Hypothalamus (tissue), 51 donors: ENCODE results near the gene CACNA1C.

Source experiments
- DNase-seq, 51 donors: peaks; one replicate each; lab custom pipeline; 2025; lab: John Stamatoyannopoulos, UW

The CACNA1C gene

GRCh38 chr12:2266666-2267620 is 214.2 kb downstream of the CACNA1C start:
- no peak for DNase-seq

GRCh38 chr12:2267703-2268470 is 215.1 kb downstream of the CACNA1C start:
- DNase-seq, result no peak

GRCh38 chr12:2268471-2269286 is 215.9 kb downstream of the CACNA1C start:
- DNase-seq, result peak in 1 of 51 donors; percentile 9

- DNase-seq, result no peak
Measured at GRCh38 chr12:2270846-2271245, 218.1 kb downstream of the CACNA1C start.

GRCh38 chr12:2271961-2272360 is 219.2 kb downstream of the CACNA1C start:
- DNase-seq, result no peak

GRCh38 chr12:2273288-2273687 is 220.5 kb downstream of the CACNA1C start:
- DNase-seq, result peak in 12 of 51 donors; percentile 6 to 46 (median 18)

- DNase-seq, result no peak
Measured at GRCh38 chr12:2273751-2274150, 221.0 kb downstream of the CACNA1C start.

- no peak for DNase-seq
Measured at GRCh38 chr12:2274733-2275132, 221.9 kb downstream of the CACNA1C start.

- DNase-seq, result no peak
Measured at GRCh38 chr12:2276288-2277033, 223.7 kb downstream of the CACNA1C start.

- no peak for DNase-seq
Measured at GRCh38 chr12:2277492-2278155, 224.8 kb downstream of the CACNA1C start.

GRCh38 chr12:2281446-2281845 is 228.7 kb downstream of the CACNA1C start:
- DNase-seq, result no peak

GRCh38 chr12:2282318-2282717 is 229.5 kb downstream of the CACNA1C start:
- peak in 1 of 51 donors; percentile 7 for DNase-seq

GRCh38 chr12:2283480-2283879 is 230.7 kb downstream of the CACNA1C start:
- DNase-seq, result no peak

GRCh38 chr12:2283916-2284315 is 231.1 kb downstream of the CACNA1C start:
- no peak for DNase-seq

- DNase-seq, result peak in 1 of 51 donors; percentile 17
Measured at GRCh38 chr12:2284321-2284813, 231.6 kb downstream of the CACNA1C start.

GRCh38 chr12:2284857-2285256 is 232.1 kb downstream of the CACNA1C start:
- DNase-seq, result peak in 38 of 51 donors; percentile 13 to 73 (median 48)

GRCh38 chr12:2285462-2285861 is 232.7 kb downstream of the CACNA1C start:
- no peak for DNase-seq

- no peak for DNase-seq
Measured at GRCh38 chr12:2286047-2286446, 233.3 kb downstream of the CACNA1C start.

- DNase-seq, result no peak
Measured at GRCh38 chr12:2286461-2287131, 233.8 kb downstream of the CACNA1C start.
